CD4-positive, alpha-beta T cell treated with Interleukin-21 for 1 hour (primary cell): ENCODE data around the gene ATP2C1.

ENCODE experiments used
- DNase-seq: peaks from one replicate; pipeline ENCODE4 v3.0.0-alpha.2; 2020

ATP2C1 gene

GRCh38 chr3:130991126-130991525 is 97.2 kb downstream of the ATP2C1 start:
- no peak for DNase-seq

GRCh38 chr3:130992344-130992743 is 98.5 kb downstream of the ATP2C1 start:
- DNase-seq, result no peak

GRCh38 chr3:130997289-130997688 is 103.4 kb downstream of the ATP2C1 start:
- DNase-seq, result no peak

GRCh38 chr3:131001071-131001470 is 107.2 kb downstream of the ATP2C1 start:
- no peak for DNase-seq

GRCh38 chr3:131004603-131005002 is 110.7 kb downstream of the ATP2C1 start:
- no peak for DNase-seq

- no peak for DNase-seq
These were observed 113.4 kb downstream of the ATP2C1 start for GRCh38 chr3:131007256-131007655.

GRCh38 chr3:131007782-131008181 is 113.9 kb downstream of the ATP2C1 start:
- no peak for DNase-seq

GRCh38 chr3:131008326-131008725 is 114.4 kb downstream of the ATP2C1 start:
- no peak for DNase-seq

- no peak for DNase-seq
These were observed 115.8 kb downstream of the ATP2C1 start for GRCh38 chr3:131009698-131010097.

- DNase-seq, result no peak
These were observed 125.1 kb downstream of the ATP2C1 start for GRCh38 chr3:131018970-131019369.

GRCh38 chr3:131020122-131020693 is 126.3 kb downstream of the ATP2C1 start:
- DNase-seq, result no peak

GRCh38 chr3:131025539-131025938 is 131.7 kb downstream of the ATP2C1 start:
- DNase-seq, result no peak

GRCh38 chr3:131026321-131027151 is 132.7 kb downstream of the ATP2C1 start, which contains the start of the genes ASTE1 and NEK11:
TSS of gene ASTE1 (minus strand) at chr3:131026825. CDS start at chr3:131025306, 1,519 bp downstream.
TSS of gene NEK11 (plus strand) at chr3:131026877. CDS start at chr3:131029709, 2,832 bp downstream.
- DNase-seq, result peak; percentile 93

- DNase-seq, result no peak
These were observed 135.0 kb downstream of the ATP2C1 start for GRCh38 chr3:131028844-131029243.

- DNase-seq, result no peak
These were observed 137.8 kb downstream of the ATP2C1 start for GRCh38 chr3:131031660-131032059.

GRCh38 chr3:131033480-131034080 is 139.7 kb downstream of the ATP2C1 start:
- DNase-seq, result peak; percentile 76

- no peak for DNase-seq
These were observed 142.4 kb downstream of the ATP2C1 start for GRCh38 chr3:131036200-131036816.

GRCh38 chr3:131036986-131037385 is 143.1 kb downstream of the ATP2C1 start:
- DNase-seq, result no peak

GRCh38 chr3:131038326-131038725 is 144.4 kb downstream of the ATP2C1 start:
- no peak for DNase-seq

GRCh38 chr3:131042271-131042985 is 148.5 kb downstream of the ATP2C1 start:
- peak; percentile 73 for DNase-seq

GRCh38 chr3:131047582-131047981 is 153.7 kb downstream of the ATP2C1 start:
- no peak for DNase-seq

GRCh38 chr3:131048030-131048429 is 154.1 kb downstream of the ATP2C1 start:
- no peak for DNase-seq

- DNase-seq, result no peak
These were observed 156.1 kb downstream of the ATP2C1 start for GRCh38 chr3:131050001-131050400.
